Gastrocnemius medialis (tissue), 4 donors: ENCODE results near the gene NHLRC2. TPM values are rescaled to one million over a fixed set of nuclear protein-coding genes. Genes with fewer than 3 reads are reported as not detected.
"Not testable (repeated sequence)": the region's sequence is repeated elsewhere in the genome, so short reads cannot be mapped to it uniquely, and the experiment has no call there.

Experiments used
- ATAC-seq, 2 donors: fragments of 150-250 bp; one replicate each; pipeline ENCODE4 v1.9.1; 2016
- DNase-seq, 2 donors: peaks; one replicate each; pipeline ENCODE4 v3.0.0-alpha.2; 2019
- H3K27ac ChIP-seq, 4 donors: fragments of 200-600 bp; sonication (generic); 1 replicate in 1 of 4; 2 replicates in 3 of 4; pipeline ENCODE4 v1.5.1; 2016 to 2018; ENCODE audit warnings: mild to moderate bottlenecking in 2 of 4, moderate library complexity in 1 of 4
- H3K27me3 ChIP-seq, 3 donors: fragments of 200-600 bp; sonication (generic) in 2 of 3; 1 replicate in 1 of 3; 2 replicates in 2 of 3; pipeline versions ENCODE4 v1.5.1 to v1.6.0; 2016 to 2019; ENCODE audit warnings: mild to moderate bottlenecking in 1 of 3, moderate library complexity in 1 of 3
- H3K36me3 ChIP-seq, 2 donors: fragments of 200-600 bp; sonication (generic) in 1 of 2; one replicate each; pipeline ENCODE4 v1.5.1; 2017 to 2018
- H3K4me1 ChIP-seq, 2 donors: fragments of 200-600 bp; sonication (generic) in 1 of 2; one replicate each; pipeline ENCODE4 v1.5.1; 2016 to 2017; ENCODE audit warnings: mild to moderate bottlenecking in 2 of 2
- H3K4me3 ChIP-seq, 4 donors: fragments of 200-600 bp; sonication (generic) in 3 of 4; 1 replicate in 1 of 4; 2 replicates in 3 of 4; pipeline ENCODE4 v1.5.1; 2016 to 2019; ENCODE audit warnings: mild to moderate bottlenecking in 2 of 4
- H3K9me3 ChIP-seq, 3 donors: fragments of 200-600 bp; sonication (generic) in 2 of 3; 1 replicate in 1 of 3; 2 replicates in 2 of 3; pipeline ENCODE4 v1.5.1; 2016 to 2019
- CTCF ChIP-seq, 5 experiments: fragments of 450-650 bp in 3 of 5; fragments of 200-600 bp in 2 of 5; sonication (generic) in 2 of 5; IDR thresholded peaks in 4 of 5; conservative IDR thresholded peaks in 1 of 5; 1 replicate in 4 of 5; 2 replicates in 1 of 5; pipeline ENCODE4 v1.5.1; 2016 to 2019; ENCODE audit warnings: antibody characterized with exemption in 5 of 5, mild to moderate bottlenecking in 3 of 5, moderate library complexity in 3 of 5
- POLR2A ChIP-seq, 2 donors: fragments of 450-650 bp; IDR thresholded peaks; one replicate each; pipeline ENCODE4 v1.6.1; 2017; ENCODE audit warnings: antibody characterized with exemption in 2 of 2, mild to moderate bottlenecking in 2 of 2, moderate library complexity in 2 of 2
- in situ Hi-C, 4 donors: fragments of 200-750 bp; cut with MboI; loops; one replicate each; pipeline versions ENCODE4 v1.15.0 to v1.8.0; 2017; ENCODE audit warnings: low sequenced_read_pairs in 4 of 4
- intact Hi-C: fragments of 100-400 bp; cut with DNase I; formaldehyde crosslinking; loops from one replicate; pipeline ENCODE4 v1.15.1; 2023; ENCODE audit warnings: low total_unique reads
- total RNA-seq, 4 donors: library from RNA; depleted of rRNA; stranded (reverse); fragments of >200 nt; gene quantifications; one replicate each; pipeline versions ENCODE4 v1.1.0 to v1.2.3, GENCODE V29; 2016

The NHLRC2 gene
- total RNA-seq, 4 donors from 2014 or later: 11.4 to 109 (median 40.7) TPM

- no peak for TF ChIP-seq POLR2A (IDR thresholded peaks at IDR 0.05)
- TF ChIP-seq CTCF (IDR thresholded peaks at IDR 0.05 in 4 of 5, conservative IDR thresholded peaks at IDR 0.05 in 1 of 5): no peak
- no peak overlapping the region for H3K4me3 ChIP-seq
- ATAC-seq (no peak), DNase-seq (no peak)
- in situ Hi-C loops (no loop called here), intact Hi-C loops (no loop called here)
- H3K36me3 ChIP-seq: no peaks in the 10 kb centered on the region
- no peaks in the 10 kb centered on the region for H3K4me1 ChIP-seq
- no peaks in the 10 kb centered on the region for H3K27me3 ChIP-seq
- H3K27ac ChIP-seq: no peak overlapping the region
- no peaks in the 10 kb centered on the region for H3K9me3 ChIP-seq
These were observed 34.0 kb upstream of the NHLRC2 start for GRCh38 chr10:113820507-113820906.

- H3K4me1 ChIP-seq, H3K9me3 ChIP-seq, H3K27me3 ChIP-seq, in situ Hi-C loops, ATAC-seq, H3K36me3 ChIP-seq, H3K4me3 ChIP-seq, H3K27ac ChIP-seq, DNase-seq, intact Hi-C loops: not testable (repeated sequence)
These were observed 33.2 kb upstream of the NHLRC2 start for GRCh38 chr10:113821306-113821705.

- intact Hi-C loops (no loop called here), in situ Hi-C loops (no loop called here)
- Histone ChIP-seq H3K9me3 (no peaks in the 10 kb centered on the region), H3K36me3 (no peaks in the 10 kb centered on the region), H3K4me3 (no peak overlapping the region), H3K4me1 (no peaks in the 10 kb centered on the region), H3K27me3 (no peaks in the 10 kb centered on the region), H3K27ac (no peak overlapping the region)
- no peak for DNase-seq
- TF ChIP-seq POLR2A (IDR thresholded peaks at IDR 0.05) (no peak), CTCF (IDR thresholded peaks at IDR 0.05 in 4 of 5, conservative IDR thresholded peaks at IDR 0.05 in 1 of 5) (no peak)
- no peak for ATAC-seq
These were observed 32.3 kb upstream of the NHLRC2 start for GRCh38 chr10:113822174-113822573.

- Histone ChIP-seq H3K4me3 (no peak overlapping the region), H3K9me3 (no peaks in the 10 kb centered on the region), H3K27me3 (no peaks in the 10 kb centered on the region), H3K36me3 (no peaks in the 10 kb centered on the region), H3K4me1 (no peaks in the 10 kb centered on the region), H3K27ac (no peak overlapping the region)
- ATAC-seq: no peak
- DNase-seq: no peak
- intact Hi-C loops: no loop called here
- TF ChIP-seq POLR2A (IDR thresholded peaks at IDR 0.05) (no peak), CTCF (IDR thresholded peaks at IDR 0.05 in 4 of 5, conservative IDR thresholded peaks at IDR 0.05 in 1 of 5) (no peak)
- in situ Hi-C loops: no loop called here
These were observed 31.1 kb upstream of the NHLRC2 start for GRCh38 chr10:113823389-113823788.

- Histone ChIP-seq H3K4me1 (no peaks in the 10 kb centered on the region), H3K27me3 (no peaks in the 10 kb centered on the region), H3K4me3 (no peak overlapping the region), H3K9me3 (no peaks in the 10 kb centered on the region), H3K27ac (no peak overlapping the region), H3K36me3 (no peaks in the 10 kb centered on the region)
- intact Hi-C loops: no loop called here
- no peak for TF ChIP-seq POLR2A (IDR thresholded peaks at IDR 0.05)
- TF ChIP-seq CTCF (IDR thresholded peaks at IDR 0.05 in 4 of 5, conservative IDR thresholded peaks at IDR 0.05 in 1 of 5): no peak
- in situ Hi-C loops: no loop called here
- ATAC-seq: no peak
- no peak for DNase-seq
These were observed 28.7 kb upstream of the NHLRC2 start for GRCh38 chr10:113825791-113826190.

GRCh38 chr10:113828567-113828966, 25.9 kb upstream of the NHLRC2 start:
- H3K9me3 ChIP-seq, H3K4me1 ChIP-seq, DNase-seq, in situ Hi-C loops, H3K4me3 ChIP-seq, H3K27ac ChIP-seq, intact Hi-C loops, ATAC-seq, H3K27me3 ChIP-seq, H3K36me3 ChIP-seq: not testable (repeated sequence)
